DND-41 (cell line): ENCODE data around the gene MAP3K10.

Experiments
- ATAC-seq: fragments of 200-7000 bp; cut with Tn5 transposase; 3 replicates; pipeline ENCODE4 v1.9.1; 2021; ENCODE audit warnings: low read depth; ENCODE audit not compliant: insufficient read depth
- DNase-seq: peaks from one replicate; pipeline ENCODE4 v3.0.0-alpha.2; 2020
- H2AFZ ChIP-seq: 2 replicates; pipeline ENCODE4 v1.6.0; 2012; ENCODE audit warnings: low read depth, low read length
- H3K27ac ChIP-seq: 2 replicates; pipeline ENCODE4 v1.5.1; 2012; ENCODE audit warnings: low read length, inconsistent platforms
- H3K27me3 ChIP-seq: fragments of 200-600 bp; sonication (generic); 2 replicates; pipeline ENCODE4 v1.6.0; 2012; ENCODE audit warnings: low read length, mild to moderate bottlenecking, inconsistent platforms; ENCODE audit not compliant: insufficient read depth, poor library complexity
- H3K36me3 ChIP-seq: 2 replicates; pipeline ENCODE4 v1.5.1; 2012; ENCODE audit warnings: low read length, inconsistent platforms; ENCODE audit not compliant: insufficient read depth
- H3K4me1 ChIP-seq: 2 replicates; pipeline ENCODE4 v1.5.1; 2012; ENCODE audit warnings: mild to moderate bottlenecking, low read length; ENCODE audit not compliant: insufficient read depth
- H3K4me2 ChIP-seq: 2 replicates; pipeline ENCODE4 v1.6.0; 2012; ENCODE audit warnings: mild to moderate bottlenecking, moderate library complexity, low read length, inconsistent platforms; ENCODE audit not compliant: insufficient read depth
- H3K4me3 ChIP-seq, 2 experiments: fragments of 200-600 bp in 1 of 2; shearing (Covaris generic) in 1 of 2; 2 replicates each; pipeline ENCODE4 v1.5.1; 2012 to 2016; ENCODE audit warnings: inconsistent platforms in 2 of 2, low read length in 2 of 2, mild to moderate bottlenecking in 2 of 2, low read depth in 1 of 2, moderate library complexity in 1 of 2
- H3K79me2 ChIP-seq: 2 replicates; pipeline ENCODE4 v1.6.0; 2012; ENCODE audit warnings: low read length, inconsistent platforms; ENCODE audit not compliant: insufficient read depth
- H3K9ac ChIP-seq: 2 replicates; pipeline ENCODE4 v1.6.0; 2012; ENCODE audit warnings: low read depth, mild to moderate bottlenecking, inconsistent platforms, low read length, moderate library complexity
- H3K9me3 ChIP-seq: 2 replicates; pipeline ENCODE4 v1.5.1; 2012; ENCODE audit warnings: low read length, moderate library complexity, mild to moderate bottlenecking, inconsistent platforms; ENCODE audit not compliant: insufficient read depth, severe bottlenecking
- H4K20me1 ChIP-seq: 2 replicates; pipeline ENCODE4 v1.6.0; 2012; ENCODE audit warnings: low read length; ENCODE audit not compliant: insufficient read depth
- EZH2 ChIP-seq: IDR thresholded peaks from 3 replicates; pipeline ENCODE4 v1.6.1; 2012; ENCODE audit warnings: borderline replicate concordance, low read depth, mild to moderate bottlenecking, moderate library complexity, low read length, inconsistent platforms; ENCODE audit not compliant: severe bottlenecking
- TF ChIP-seq, protein P1 (sequence below): IDR thresholded peaks from 2 replicates; pipeline ENCODE4 v1.5.1; 2012; ENCODE audit warnings: borderline replicate concordance, low read length, moderate library complexity, mild to moderate bottlenecking; ENCODE audit not compliant: poor library complexity, severe bottlenecking; ENCODE audit errors: extremely low read depth

The MAP3K10 gene

GRCh38 chr19:40190891-40191835, at the start of gene MAP3K10:
MAP3K10 (plus strand) TSS chr19:40191426; CDS start chr19:40192032, 606 bp downstream.
- peak within 1 kb of the TSS; percentile 92 for H3K4me2 ChIP-seq
- no peaks in the 10 kb centered on the region; the same call in 1 of the 2 replicates for H3K36me3 ChIP-seq
- peaks cover 26% of the 10 kb centered on the region for H3K4me1 ChIP-seq
- peak within 1 kb of the TSS; percentile 71 for H3K27ac ChIP-seq
- H4K20me1 ChIP-seq, result no peaks in the 10 kb centered on the region
- no peaks in the 10 kb centered on the region for H3K27me3 ChIP-seq
- ATAC-seq (peak; percentile 91), DNase-seq (peak; percentile 78)
- H3K9me3 ChIP-seq, result no peaks in the 10 kb centered on the region
- peak within 1 kb of the TSS; percentile 85 for H3K9ac ChIP-seq
- H2AFZ ChIP-seq, result peak within 1 kb of the TSS; percentile 99
- peaks cover 8% of the 10 kb centered on the region for H3K79me2 ChIP-seq
- peak within 1 kb of the TSS; percentile 73 to 91 for H3K4me3 ChIP-seq
- TF ChIP-seq, protein P1, sequence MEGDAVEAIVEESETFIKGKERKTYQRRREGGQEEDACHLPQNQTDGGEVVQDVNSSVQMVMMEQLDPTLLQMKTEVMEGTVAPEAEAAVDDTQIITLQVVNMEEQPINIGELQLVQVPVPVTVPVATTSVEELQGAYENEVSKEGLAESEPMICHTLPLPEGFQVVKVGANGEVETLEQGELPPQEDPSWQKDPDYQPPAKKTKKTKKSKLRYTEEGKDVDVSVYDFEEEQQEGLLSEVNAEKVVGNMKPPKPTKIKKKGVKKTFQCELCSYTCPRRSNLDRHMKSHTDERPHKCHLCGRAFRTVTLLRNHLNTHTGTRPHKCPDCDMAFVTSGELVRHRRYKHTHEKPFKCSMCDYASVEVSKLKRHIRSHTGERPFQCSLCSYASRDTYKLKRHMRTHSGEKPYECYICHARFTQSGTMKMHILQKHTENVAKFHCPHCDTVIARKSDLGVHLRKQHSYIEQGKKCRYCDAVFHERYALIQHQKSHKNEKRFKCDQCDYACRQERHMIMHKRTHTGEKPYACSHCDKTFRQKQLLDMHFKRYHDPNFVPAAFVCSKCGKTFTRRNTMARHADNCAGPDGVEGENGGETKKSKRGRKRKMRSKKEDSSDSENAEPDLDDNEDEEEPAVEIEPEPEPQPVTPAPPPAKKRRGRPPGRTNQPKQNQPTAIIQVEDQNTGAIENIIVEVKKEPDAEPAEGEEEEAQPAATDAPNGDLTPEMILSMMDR, result no peak
- TF ChIP-seq EZH2, result no peak

- no peak for ATAC-seq
- Histone ChIP-seq H3K4me1 (no peaks in the 10 kb centered on the region), H4K20me1 (no peaks in the 10 kb centered on the region), H3K27ac (no peak overlapping the region), H3K27me3 (peaks cover 5% of the 10 kb centered on the region), H3K9ac (no peak overlapping the region), H2AFZ (no peak overlapping the region), H3K4me2 (no peak overlapping the region), H3K4me3 (no peak overlapping the region), H3K9me3 (no peaks in the 10 kb centered on the region), H3K36me3 (no peaks in the 10 kb centered on the region), H3K79me2 (no peaks in the 10 kb centered on the region)
- TF ChIP-seq, protein P1, result no peak
- TF ChIP-seq EZH2, result no peak
- DNase-seq, result no peak
Observed at GRCh38 chr19:40141551-40141950, 49.7 kb upstream of the MAP3K10 start.

- TF ChIP-seq EZH2, result no peak
- TF ChIP-seq, protein P1, result no peak
- no peak overlapping the region for H3K4me2 ChIP-seq
- ATAC-seq (peak; percentile 55; the same call in 2 of the 3 replicates), DNase-seq (peak; percentile 57)
- H3K27me3 ChIP-seq, result peaks cover 5% of the 10 kb centered on the region
- H3K27ac ChIP-seq, result no peak overlapping the region
- no peaks in the 10 kb centered on the region for H3K79me2 ChIP-seq
- H3K9me3 ChIP-seq, result no peaks in the 10 kb centered on the region
- no peak overlapping the region for H2AFZ ChIP-seq
- no peak overlapping the region for H3K4me3 ChIP-seq
- H3K36me3 ChIP-seq, result no peaks in the 10 kb centered on the region
- H3K4me1 ChIP-seq, result no peaks in the 10 kb centered on the region
- no peak overlapping the region for H3K9ac ChIP-seq
- H4K20me1 ChIP-seq, result no peaks in the 10 kb centered on the region
Observed at GRCh38 chr19:40143612-40144011, 47.6 kb upstream of the MAP3K10 start.
